Suppressor macrophage treated with lipopolysaccharide for 1 hour (primary cell): ENCODE measurements around the gene PLD1.

ENCODE experiments used
- DNase-seq, 3 donors: peaks; one replicate each; pipeline ENCODE4 v3.0.0-alpha.2; 2020 to 2022

The PLD1 gene

GRCh38 chr3:171551296-171551695, 259.0 kb downstream of the PLD1 start:
- no peak for DNase-seq
